Stimulated activated CD8-positive, alpha-beta memory T cell treated with anti-CD3 and anti-CD28 coated beads, Interleukin-4, amount 100 ng/mL, for 4 hours (primary cell): ENCODE results near the gene FUT3.
A peak's percentile ranks its signal among the peaks of the same experiment; 100 is the strongest.
"Not testable (repeated sequence)": the region's sequence is repeated elsewhere in the genome, so short reads cannot be mapped to it uniquely, and the experiment has no call there.

Experiments used
- DNase-seq, 2 donors: peaks; one replicate each; pipeline ENCODE4 v3.0.0-alpha.2; 2020; ENCODE audit warnings: low read depth in 2 of 2, low spot score in 1 of 2

The FUT3 gene

DNA sequence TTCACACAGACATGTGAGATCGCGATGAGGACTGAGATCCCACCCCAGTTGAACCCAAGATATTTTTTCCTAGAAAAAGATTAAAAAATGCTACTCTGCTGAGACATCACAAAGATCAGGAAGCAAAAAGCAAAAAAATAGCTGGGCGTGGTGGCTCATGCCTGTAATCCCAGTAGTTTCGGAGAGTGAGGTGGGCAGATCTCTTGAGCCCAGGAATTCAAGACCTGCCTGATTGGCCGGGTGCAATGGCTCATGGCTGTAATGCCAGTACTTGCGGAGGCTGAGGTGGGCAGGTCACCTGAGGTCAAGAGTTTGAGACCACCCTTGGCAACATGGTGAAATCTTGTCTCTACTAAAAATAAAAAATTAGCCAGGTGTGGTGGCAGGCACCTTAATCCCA is 1.1 kb downstream of the FUT3 start:
- DNase-seq: no peak

DNA sequence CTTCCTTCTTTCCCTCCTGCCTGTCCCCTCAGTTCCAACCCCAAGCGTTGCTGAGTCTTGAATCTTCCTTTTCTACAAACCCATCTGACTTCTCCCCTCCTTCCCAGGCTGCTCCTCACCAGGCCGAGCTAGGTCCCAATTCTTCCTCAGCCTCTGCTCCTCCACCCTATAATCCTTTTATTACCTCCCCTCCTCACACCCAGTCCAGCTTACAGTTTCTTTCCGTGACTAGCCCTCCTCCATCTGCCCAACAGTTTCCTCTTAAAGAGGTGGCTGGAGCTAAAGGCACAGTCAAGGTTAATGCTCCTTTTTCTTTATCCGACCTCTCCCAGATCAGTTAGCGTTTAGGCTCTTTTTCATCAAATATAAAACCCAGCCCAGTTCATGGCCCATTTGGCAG is 2.6 kb downstream of the FUT3 start:
- DNase-seq: not testable (repeated sequence)

DNA sequence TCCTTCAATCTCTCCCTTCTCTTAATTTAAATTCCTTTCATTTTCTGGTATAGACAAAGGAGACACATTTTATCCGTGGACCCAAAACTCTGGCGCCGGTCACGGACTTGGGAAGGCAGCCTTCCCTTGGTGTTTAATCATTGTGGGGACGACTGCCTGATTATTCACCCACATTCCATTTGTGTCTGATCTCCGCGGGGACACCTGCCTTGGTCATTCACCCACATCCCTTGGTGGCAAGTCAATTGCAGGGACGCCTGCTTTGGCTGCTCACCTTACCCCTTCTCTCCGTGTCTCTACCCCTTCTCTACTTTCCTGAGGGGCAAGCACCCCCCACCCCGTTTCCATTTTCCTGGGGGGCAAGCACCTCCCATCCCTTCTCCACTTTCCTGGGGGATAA is 3.4 kb downstream of the FUT3 start:
- DNase-seq: not testable (repeated sequence)

DNA sequence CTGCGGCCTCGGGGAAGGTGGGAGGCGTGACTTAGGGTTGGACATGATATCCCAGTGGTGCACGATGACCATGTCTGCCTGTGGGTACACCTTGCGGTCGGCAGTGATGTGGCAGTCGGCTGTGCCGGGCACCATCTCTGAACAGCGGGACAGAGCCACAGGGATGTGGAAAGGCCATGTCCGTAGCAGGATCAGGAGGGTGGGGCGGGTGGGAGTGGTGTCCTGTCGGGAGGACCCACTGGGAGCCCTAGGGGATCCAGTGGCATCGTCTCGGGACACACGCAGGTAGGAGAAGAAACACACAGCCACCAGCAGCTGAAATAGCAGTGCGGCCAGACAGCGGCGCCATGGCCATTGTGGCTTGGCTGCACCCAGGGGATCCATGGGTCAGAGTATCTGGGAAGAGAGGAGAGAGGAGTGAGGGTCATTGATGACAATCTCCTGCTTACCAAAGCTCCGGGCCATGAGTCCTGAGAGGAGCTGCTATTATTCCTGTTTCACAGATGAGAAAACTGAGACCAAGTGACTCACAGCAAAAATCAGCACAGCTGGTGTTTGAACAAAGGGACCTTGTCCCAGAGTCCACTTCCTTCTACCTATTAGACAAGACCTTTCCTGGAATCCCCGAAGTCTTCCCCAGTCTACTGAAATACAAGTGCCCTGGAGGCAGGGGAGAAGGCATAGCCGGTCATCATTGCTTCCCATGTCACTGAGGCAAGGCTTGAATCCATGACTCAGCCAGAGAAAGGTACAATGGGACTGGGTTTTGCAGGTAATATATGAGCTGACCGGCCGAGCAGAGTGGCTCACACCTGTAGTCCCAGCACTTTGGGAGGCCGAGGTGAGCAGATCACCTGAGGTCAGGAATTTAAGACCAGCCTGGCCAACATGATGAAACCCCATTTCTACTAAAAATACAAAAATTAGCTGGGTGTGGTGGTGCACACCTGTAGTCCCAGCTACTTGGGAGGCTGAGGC is 6.5 kb downstream of the FUT3 start:
- DNase-seq: no peak

DNA sequence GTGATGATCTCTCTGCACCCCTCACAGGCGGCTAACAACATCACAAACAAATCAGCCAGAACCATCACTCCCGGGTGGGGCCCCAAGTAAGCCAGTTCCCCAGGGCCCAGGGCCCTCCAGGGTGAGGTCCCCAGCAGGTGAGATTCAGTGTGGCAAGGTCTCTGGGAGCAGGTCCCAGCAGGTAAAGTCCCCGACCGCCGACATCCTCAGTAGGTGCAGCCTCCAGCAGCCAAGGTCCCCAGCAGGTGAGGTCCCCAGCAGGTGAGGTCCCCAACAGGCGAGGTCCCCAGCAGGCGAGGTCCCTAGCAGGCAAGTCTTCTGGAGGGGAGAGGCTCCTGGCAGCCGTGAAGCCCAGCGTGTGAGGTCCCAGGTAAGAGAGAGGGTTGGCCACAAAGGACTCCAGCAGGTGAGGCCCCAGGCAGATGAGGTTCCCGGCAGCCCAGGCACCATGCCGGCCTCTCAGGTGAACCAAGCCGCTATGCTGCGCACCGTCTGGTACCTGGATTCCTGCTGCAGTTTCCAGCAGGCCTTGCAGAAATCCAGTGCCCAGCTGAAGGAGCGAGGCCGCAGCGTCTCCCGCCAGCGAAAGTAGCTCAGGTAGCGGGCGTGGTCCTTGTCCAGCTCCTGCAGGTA is 7.8 kb downstream of the FUT3 start:
- no peak for DNase-seq

DNA sequence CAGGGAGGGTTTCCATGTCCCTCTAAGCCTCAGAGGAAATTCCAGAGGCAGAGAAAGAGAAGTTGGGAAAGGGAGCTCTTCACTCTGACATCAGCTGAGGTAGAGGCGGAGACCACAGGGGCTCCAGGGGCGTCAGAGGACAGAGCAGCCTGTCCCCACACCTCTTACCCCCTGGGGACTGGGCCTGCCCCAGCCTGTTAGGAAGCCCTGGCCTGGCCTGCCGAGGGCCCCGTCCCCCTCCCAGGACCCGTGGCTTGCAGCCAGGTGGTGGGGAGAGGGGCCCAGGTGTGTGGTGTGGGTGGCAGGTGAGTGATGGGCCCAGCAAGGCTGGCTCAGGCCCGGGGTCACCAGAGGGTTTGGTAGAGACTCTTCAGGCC is 9.5 kb downstream of the FUT3 start:
- DNase-seq: not testable (repeated sequence)

DNA sequence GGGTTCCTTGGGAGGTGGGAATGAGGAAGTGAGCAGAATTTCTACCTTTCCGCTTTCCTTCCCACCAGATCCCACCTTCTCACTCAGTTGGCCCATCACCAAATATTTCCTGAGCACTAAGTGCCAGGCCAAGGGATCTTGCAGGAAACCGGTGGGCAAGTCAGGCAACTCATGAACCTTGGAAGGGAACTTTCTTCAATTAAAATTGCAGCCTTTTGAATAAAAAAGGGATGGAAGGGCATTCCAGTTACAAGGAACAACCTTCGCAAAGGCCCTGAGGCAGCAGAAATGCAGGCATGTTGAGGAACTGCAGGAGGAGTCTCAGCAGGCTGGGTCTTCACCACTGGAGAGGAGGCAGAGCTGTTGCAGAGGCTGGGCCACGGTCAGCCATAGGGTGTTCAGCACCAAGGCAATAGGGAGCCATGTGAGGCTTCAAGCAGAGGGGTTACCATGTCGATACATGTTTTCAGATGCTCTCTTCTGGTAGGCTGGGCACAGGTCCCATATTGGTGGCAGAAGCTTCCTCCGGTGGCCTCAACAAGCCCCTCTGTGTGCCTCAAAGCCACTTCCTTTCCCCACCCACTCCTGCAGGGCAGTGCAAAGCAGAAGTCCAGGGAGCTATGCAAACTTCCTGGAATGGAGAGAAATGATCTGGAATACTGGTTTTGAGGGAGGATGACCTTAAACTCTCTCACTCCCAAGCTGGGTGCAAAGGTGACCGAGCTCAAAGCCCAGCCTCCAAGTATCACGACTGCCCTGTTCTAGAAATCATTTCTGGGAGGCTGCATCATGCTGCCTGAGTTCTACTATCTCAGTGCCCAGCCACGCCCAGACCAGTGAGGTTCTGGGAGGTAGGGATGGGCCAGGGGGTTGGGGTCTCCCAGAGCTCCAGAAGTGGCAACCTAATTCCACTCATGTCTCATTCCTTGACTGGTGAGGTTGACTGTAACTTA is 11.9 kb downstream of the FUT3 start, which contains the start of gene FUT6:
TSS of gene FUT6 (minus strand) at position 638 of the 953 bp plus-strand sequence. CDS start 7,135 bp downstream, outside the sequence.
- DNase-seq: no peak

DNA sequence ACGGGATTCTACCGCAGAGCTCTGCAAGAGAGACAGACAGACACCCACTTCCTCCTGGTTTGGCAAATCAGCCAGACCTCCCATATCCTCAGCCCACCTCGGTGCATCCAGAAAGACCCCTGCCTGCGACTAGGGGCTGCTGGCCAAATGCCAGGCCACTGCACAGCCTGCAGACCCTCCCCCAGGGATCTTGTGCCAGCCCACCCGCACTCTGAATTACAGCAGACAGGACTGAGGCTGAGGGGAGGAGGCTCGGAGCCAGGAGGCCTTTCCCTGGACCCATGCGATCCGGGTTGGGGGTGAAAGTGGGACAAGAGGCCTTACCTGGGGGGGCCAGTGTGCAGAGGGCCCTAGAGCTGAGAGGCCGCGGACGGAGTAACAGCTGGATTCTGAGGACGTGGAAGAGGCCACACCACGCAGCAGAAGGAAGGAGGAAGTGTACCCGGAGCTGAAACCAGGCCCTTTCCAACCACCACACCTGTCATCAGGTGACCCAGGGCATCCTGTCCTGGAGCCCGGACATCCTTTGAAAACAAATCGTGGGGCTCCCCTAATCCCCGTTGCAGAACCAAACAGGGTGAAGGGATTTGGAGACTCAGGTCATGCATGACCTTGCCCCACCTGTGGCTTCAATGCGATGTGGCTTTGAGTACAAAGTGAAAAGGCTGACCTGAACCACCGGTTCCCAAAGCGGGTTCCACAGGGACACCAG is 12.7 kb downstream of the FUT3 start:
- DNase-seq: no peak

DNA sequence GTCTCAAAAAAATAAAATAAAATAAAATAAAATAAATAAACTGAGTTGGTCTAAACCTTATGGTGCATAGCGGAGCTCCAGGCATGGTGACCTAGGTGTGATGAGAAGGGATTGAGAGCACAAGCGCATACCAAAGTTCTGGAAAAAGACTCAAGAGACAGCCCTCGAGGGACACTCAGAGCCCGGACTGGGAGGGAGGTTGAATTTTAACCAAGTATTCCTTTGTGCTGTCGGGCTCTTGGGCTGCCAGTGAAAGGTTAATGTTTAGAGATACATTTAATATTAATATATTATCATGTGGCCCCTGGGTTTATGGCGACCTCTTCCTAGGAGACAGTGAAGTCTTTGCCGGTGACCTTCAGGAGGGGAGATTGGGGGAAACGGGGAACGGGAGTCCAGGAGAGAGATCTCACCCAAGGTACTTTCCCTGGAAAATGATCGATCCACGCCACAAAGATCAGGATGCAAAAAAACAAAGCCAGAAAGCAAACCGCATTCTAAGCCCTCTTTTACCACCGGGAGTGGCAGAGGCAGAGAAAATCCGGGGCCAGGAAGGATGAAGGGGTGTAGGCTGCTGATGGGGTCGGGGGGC is 13.4 kb downstream of the FUT3 start:
- no peak for DNase-seq

DNA sequence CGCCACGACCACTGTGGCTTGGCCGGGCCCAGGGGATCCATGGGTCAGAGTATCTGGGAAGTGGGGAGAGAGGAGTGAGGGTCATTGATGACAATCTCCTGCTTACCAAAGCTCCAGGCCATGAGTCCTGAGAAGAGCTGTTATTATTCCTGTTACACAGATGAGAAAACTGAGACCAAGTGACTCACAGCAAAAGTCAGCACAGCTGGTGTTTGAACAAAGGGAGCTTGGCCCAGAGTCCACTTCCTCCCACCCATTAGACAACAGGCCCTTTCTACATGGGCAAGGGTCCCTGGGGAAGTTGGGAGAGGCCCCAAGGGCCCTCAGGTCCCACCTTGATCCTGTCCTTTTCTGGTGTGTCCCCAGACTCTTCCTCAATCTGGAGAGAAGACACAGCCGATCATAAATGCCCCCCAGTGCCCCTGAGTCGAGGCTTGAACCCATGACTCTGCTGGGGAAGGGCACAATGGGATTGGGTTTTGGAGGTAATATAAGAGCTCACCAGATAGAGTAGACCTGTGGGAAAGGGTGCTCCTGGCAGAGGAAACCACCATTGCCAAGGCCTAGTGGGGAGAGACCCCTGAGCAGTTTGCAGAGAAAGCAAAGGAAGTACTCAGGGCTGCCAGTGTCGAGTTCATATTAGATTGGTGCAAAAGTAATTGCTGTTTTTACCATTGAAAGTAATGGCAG is 18.6 kb downstream of the FUT3 start:
- no peak for DNase-seq

DNA sequence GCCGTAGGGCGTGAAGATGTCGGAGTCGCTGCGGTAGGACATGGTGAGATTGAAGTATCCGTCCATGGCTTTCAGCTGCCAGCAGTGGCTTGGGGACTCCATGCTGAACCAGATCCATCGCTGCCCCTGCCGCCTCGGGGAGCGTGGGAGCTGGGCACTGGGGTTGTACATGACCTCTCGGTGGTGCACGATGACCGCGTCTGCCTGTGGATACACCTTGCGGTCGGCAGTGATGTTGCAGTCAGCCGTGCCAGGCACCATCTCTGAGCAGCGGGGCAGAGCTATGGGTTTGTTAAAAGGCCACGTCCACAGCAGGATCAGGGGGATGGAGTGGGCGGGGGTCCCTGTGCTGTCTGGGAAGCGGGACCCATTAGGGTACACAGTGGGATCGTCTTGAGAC is 19.2 kb downstream of the FUT3 start:
- no peak for DNase-seq

DNA sequence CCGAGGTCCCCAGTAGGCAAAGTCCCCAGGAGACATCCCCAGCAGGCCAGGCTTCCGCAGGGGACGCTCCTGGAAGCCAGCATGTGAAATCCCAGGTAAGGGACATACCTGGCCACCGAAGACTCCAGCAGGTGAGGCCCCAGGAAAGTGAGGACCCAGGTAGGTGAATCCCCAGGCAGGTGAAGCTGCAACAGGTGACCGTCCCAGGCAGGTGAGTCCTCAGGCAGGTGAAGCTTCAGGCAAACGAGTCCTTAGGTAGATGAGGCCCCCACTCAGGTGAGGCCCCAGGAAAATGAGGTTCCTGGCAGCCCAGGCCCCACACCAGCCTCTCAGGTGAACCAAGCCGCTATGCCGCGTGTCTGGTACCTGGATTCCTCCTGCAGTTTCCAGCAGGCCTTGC is 20.1 kb downstream of the FUT3 start:
- no peak for DNase-seq

DNA sequence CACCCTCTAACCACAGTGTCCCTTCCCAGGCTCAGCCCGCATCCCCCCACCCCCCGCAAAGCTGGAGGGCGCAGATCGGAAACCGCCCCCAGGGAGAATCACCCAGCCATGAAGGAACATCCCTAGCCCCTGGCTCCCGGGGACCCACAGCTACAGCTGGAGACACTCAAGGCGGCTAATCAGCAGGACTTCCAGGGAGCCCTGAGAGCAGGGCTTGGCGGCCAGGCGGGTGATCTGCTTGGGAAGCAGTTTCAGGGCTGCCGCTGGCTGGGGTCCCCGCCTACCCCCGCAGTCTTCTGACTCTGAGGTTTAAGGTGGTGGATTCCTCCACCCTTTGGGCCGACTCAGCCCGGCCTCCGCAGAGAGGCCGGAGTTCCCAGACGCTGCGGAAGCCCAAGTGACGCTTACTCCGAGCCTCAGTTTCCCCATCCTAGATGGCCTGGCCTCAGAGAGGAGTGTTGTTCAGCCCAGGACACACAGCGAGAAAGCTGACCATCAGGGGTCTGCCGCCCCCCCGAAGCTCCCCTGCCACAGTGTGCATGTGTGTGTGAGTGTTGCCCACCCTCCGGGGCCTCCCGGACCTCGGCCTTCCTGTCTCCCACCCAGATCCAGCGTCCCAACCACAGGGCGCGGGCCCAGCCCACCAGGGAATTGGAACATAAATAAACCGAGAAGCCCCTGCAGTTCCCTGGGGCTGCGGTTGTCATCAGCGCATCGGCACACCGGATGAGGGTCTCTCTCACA is 21.5 kb downstream of the FUT3 start:
- no peak for DNase-seq

DNA sequence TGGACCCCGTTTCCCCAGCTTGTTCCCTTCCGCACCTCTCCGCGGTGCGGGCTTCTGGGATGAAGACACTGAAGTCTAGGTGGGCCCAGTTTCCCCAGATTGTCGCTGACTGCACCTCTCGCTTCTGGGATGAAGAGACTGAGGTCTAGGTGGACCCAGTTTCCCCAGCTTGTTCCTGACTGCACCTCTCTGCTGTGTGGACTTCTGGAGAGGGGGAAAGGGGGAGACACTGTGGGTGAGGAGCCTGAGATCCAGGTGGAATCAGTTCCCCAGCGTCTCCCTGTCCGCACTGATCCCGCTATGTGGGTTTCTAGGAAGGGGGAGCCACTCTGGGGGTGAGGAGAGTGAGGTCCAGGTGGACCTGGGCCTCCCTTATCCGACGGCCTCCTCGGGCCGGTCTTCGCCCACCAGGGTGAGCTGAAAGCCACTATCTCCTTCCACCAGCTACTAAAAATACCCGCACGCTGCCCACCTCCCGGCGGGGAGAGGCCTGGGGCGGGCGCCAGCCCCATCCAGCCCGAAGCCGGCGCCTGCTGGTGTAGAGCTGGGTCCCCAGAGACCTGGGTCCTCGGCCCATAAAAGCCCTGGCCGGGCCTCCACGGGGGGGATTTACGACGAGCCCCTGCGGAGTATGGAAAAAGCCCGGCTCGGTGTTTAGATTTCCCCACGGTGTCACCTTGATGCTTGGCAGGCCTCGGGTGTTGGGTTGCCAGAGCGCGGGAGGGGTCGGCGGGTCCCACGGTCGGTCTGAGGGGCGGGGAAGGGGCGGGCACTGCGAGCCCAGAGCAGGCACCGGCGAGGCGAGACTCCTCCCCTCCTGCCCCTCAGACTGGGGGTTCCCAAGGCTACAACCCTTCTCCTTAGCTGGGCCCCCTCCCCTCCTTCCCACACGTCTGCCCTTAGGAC is 22.3 kb downstream of the FUT3 start:
- no peak for DNase-seq

DNA sequence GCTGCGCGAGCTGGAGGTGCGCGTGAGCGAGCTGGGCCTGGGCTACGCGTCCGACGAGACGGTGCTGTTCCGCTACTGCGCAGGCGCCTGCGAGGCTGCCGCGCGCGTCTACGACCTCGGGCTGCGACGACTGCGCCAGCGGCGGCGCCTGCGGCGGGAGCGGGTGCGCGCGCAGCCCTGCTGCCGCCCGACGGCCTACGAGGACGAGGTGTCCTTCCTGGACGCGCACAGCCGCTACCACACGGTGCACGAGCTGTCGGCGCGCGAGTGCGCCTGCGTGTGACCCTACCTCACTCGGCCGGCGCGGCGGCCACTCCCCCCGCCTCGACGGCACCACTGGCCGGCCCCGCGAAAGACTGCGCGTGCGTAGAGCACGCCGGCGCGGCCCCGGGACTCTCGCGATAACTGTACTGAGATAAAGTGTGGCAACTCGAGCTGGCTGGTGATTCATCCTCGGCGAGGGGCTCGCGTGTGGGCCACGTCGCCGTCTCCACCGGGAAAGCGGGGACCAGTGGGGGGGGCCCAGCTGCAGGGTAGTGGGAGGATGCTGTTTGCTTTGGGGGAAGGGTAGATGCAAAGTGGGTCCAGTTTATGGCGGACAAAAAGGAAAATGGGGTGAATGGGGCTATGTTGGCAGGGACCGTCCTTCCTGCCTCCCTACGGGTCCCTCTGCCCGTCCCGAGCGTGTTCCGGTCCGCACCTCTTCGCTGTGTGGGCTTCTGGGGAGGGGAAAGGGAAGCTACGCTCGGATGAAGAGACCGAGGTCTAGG is 23.2 kb downstream of the FUT3 start:
- peak; percentile 81 to 92 for DNase-seq

DNA sequence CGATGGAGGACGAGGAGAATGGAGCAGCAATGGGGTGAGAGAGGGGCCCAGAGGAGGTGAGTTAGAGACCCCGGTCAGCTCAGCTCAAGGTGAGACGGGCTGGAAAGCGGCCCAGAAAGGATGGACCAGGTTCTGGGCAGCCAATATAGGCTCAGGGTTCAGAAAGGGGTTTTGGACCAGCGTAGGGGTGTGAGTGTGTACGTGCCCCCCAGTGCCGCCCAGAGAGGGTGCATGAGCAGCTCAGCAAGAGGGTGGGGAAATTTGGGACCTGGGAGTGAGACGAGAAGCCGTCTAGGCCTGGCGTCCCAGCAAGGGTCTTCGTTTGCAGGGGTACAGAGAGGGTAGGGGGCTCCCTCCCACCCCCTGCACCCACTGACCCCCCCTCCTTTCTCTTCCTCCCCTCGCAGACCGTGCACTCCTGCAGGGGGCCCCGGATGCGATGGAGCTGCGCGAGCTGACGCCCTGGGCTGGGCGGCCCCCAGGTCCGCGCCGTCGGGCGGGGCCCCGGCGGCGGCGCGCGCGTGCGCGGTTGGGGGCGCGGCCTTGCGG is 23.8 kb downstream of the FUT3 start:
- no peak for DNase-seq
